Renal pelvis (tissue), 4 donors: ENCODE results near the gene FKBP5. TPM values are rescaled to one million over a fixed set of nuclear protein-coding genes. Genes with fewer than 3 reads are reported as not detected.

Experiments used
- DNase-seq: peaks from one replicate; pipeline ENCODE4 v3.0.0-alpha.2; 2013
- polyA plus RNA-seq, 3 donors: library from polyadenylated mRNA; unstranded; fragments of 120-200 nt; gene quantifications; one replicate each; pipeline ENCODE4 v1.2.1, GENCODE V29; 2013; ENCODE audit not compliant: insufficient read length in 3 of 3

The FKBP5 gene
- polyA plus RNA-seq, 3 donors = 20.6 to 26.9 (median 24.9) TPM

DNA sequence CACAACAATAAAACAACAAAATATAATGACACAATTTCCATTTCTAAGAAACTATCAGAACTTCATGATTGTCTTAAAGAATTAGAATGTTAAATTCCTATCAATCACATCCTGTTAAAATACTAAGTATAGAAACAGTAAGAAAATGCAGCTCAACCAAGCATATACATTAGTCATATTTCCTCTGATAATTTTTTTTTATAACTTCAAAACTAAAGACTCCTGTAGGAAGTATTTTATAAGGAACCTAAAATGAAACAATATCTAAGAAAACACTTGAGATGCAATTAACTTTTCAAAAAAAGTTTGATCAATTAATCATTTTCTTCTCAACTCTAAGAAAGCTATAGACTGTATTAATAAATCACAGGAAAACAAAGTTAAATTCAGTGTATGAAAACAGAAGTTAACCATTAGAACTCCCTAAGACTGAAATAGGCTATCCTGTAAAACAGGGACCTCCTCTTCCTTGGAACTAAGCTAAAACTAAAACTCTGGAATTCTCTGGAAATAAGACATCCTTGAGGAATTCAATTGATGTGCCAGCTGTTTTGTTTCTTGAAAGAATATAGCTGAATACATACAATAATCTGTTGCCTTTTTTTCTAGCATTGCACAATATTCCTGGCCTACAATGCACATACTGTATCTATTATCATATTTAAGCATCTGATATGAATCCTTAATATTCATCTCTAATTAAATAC lies 19.8 kb downstream of the FKBP5 start:
- DNase-seq = peak; percentile 39

DNA sequence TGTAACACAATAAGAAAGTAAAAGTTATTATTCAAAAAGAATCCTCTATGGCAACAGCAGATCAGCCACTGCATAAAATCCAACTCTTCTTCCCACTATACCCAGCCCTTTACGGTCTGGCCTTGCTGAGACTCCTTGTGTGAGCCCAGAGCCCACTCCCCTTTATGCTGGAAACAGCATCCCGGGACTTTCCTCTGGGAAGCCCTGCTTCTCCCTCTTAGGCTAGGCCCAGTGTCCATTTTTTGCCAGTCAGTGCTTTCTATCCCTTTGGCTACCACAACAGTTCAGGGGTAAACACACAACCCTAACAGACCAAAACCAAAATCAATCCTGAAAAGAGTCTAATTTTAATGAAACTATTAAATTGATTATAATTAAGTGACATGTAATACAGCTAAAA lies 20.6 kb downstream of the FKBP5 start:
- DNase-seq = no peak

DNA sequence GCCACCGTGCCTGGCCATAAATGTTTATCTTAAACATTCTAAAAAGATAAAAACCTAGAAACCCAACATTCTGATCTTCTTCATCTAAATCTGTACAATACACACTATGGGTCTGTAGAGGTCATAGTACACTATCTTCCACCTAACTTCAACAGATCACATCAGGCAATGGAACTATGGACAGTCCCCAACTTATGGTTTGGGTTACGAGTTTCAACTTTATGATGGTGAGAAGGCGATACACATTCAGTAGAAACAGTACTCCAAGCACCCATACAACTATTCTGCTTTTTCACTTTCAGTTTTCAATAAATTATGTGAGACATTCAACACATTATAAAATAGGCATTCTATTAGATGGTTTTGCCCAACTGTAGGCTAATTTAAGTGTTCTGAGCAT lies 23.1 kb downstream of the FKBP5 start:
- DNase-seq = no peak

DNA sequence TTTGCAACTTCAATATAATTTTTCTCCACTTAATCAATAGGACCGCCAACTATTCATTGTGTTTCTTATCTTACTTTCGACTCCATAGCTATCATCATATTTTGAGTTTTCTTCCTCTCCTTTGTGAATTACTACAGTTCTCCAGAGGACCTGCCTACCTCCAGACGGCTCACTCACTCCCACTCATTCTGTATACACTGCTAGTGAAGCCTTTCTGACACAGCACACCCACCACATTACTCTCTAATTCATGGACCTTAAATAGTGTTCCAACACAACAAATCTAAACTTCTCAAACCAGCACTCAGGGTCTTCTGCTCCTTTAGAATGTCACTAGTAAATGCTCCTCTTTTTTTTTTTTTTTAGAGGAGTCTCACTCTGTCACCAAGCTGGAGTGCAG lies 23.8 kb downstream of the FKBP5 start:
- no peak for DNase-seq

DNA sequence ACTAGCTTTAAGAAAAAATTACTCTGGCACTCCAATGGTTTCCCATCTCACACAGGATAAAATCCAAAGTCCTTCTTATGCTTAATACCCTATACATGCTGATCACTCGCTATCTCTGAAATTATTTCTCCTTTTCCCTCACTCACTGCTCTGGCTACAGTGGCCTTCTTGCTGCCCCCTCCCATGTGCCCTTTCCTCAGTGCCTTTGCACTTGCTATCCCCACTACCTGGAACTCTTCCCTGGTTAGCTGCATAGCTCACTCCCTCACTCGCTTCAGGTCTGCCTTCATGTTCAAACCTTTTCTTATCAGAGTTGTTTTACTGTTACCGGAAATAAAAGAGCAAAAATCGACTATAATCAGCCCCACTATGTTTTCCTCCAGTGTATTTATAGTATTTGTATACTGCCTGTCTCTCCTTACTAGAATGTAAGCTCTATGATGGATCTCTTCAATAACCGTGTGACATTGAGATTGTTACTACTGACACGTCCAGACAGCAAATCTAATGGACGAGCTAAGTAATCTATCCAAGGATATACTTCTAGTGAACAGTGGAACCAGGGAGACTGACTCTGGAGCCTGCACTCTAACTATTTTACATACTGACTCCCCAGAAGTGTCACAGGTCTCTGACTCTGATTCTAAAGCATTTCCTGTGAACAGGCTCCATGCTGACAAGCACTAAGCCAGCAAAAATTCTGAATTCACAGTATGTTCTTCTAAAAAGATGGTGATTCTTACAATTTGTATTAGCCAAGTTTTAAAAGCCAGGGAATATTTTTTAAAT lies 25.1 kb downstream of the FKBP5 start:
- peak; percentile 23 for DNase-seq

DNA sequence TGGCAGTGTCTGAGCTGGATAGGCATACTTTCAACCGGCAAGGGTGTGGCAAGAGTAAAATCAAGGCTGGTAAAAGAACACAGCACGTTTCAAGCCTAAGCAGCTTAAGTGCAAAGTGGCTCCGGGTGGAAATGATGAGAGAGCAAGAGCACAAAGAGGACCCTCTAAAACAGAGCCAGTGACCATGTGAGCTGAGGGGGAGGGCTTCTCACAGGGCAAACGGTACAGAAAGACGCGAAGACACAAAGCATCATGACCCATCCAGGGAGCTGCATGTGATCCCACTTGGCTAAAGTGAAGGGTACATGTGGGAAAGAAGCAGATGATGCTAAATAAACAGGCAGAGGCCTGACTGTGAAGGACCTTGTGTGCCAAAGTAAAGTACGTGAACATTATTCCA lies 25.7 kb downstream of the FKBP5 start:
- DNase-seq = no peak

DNA sequence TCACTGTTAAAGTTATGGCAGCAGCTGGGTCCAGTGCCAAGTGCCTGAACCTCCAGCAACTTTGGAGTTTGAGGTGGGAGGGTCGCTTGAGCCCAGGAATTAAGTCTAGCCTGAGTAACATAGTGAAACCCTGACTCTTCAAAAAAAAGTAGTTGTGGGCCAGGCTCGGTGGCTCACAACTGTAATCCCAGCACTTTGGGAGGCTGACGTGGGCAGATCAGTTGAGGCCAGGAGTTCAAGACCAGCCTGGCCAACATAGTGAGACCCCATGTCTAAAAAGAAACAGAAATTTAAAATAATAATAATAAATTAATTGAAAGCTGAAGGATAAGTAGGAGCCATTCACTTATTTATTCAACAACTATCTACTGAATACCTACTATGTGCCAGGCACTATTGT lies 33.8 kb downstream of the FKBP5 start:
- DNase-seq = no peak

DNA sequence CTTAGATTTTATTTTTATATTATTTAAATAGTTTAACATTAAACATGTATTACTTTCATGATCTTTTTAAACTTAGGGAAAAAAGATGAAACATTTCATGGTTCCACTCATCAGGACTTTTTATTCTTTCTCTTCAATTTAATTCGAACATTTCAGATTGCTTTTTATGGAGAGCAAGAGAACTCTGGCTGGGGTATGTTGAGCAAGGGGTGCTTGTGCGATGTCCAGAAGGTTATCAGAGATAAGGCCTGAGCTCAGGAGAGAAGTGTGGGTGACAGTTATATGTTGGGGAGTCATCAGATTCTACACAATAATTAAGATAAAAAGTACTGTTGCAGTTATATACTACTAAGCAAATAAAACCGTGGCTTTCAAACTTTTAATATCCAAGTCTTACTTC lies 37.5 kb downstream of the FKBP5 start:
- DNase-seq = no peak

DNA sequence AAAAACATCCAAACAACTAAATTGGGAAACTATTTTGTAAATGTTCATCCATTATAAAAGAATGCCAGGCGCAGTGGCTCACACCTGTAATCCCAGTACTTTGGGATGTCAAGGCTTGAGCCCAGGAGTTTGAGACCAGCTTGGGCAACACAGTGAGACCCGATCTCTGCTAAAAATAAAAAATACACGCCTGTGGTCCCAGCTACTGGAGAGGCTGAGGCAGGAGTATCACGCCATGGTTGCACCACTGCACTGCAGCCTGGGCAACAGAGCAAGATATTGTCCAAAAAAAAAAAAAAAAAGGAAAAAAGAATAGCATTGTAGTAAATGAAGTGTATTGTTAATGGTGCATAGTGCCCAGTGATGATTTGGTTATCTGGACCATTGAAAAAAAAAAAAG lies 38.7 kb downstream of the FKBP5 start:
- no peak for DNase-seq

DNA sequence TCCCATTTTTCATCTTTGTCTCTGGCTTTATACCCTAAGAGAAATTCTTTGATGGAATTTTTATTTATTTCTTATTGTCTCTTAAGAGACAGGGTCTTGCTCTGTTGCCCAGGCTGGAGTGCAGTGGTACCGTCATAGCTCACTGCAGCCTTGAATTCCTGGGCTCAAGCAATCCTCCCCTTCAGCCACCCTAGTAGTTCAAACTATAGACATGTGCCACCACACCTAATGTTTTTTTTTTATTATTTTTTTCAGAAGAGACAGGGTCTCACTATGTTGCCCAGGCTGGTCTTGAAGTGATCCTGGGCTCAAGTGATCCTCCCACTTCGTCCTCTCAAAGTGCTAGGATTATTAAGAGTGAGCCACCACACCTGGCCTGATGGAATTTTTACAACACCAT lies 40.5 kb downstream of the FKBP5 start:
- no peak for DNase-seq

DNA sequence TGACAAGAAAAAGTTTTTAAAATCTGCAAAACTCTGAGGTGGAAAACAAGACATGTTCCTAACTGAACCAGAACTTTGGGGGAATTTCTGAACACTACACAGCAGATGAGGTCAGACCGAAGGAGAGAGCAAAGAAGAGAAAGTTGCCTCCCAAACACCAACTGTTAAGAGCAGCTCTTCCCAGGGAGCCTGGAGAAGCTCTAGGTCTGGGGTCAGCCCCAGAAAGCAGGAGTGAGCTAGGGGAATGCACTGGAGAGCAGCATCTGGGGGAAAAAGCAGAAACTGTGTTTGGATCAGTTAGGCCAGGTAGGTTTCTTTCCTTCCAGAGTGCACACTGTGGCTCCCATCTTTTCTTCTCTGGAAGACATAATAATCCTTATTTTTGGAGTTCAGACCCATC lies 41.3 kb downstream of the FKBP5 start:
- no peak for DNase-seq

DNA sequence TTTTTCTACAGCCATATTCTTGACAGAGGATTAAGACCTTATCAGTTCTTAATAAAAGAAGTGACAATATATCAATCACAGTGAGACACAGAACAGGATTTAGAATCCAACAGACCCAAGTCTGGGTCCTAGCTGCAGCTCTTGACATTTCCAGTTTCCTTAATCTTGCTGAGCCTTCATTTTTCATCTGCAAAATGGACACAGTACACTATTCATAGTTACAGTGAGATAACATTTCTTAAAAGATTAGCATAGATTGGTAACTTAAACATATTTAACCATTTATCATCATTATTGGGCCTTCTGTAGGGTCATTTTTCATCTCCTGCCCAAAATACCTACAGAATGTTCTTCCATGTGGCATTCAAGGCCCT lies 45.6 kb downstream of the FKBP5 start:
- DNase-seq = no peak

DNA sequence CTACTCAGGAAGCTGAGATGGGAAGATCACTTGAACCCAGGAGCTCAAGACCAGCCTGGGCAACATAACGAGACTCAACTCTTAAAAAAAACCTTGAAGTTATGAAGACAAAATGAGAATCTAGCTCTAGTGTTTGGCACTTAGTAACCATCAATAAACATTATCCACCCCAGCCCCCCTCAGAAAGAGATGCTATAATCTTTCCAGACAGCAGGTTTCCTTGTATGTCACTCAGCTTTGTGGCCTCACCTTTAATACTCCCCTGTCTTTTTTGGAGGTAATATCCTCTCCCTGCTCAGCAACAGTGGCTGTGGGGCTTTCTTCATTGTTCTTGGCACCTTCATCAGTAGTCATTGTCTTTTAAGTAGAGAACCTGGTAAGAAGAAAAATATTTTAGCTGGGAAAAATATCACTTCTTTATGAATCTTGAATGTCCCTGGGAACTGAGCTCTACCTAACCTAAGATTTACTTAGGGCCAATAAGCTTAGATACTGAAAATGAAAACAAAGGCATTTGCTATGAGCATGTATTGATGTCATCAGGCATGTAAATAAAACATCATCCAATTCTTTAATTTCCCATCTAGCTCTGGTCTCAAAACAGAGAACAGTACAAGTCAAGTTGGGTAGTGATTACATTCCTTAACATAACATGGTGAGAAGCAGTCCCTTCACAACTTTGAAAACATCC lies 46.1 kb downstream of the FKBP5 start:
- DNase-seq = no peak

DNA sequence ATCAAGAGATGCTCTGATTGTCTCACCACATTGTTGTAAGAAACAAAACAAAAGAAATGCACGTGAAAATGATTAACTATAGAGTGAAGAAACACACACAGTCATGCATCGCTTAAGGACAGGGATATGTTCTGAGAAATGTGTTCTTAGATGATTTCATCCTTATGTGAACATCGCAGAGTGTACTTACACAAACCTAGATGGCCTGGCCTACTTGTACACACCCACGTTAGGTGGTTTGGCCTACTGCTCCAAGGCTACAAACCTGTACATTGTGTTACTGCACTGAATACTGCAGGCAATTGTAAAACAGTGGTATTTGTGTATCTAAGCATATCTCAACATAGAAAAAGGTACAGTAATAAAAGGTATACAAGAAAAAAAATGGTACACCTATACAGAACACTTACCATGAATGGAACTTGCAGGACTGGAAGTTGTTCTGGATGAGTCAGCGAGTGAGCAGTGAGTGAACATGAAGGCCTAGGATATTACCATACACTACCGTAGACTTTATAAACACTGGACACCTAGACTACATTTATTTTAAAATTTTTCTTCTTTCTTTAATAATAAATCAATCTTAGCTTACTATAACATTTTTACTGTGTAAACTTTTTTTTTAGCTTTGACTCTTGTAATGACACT lies 48.6 kb downstream of the FKBP5 start:
- DNase-seq = no peak

DNA sequence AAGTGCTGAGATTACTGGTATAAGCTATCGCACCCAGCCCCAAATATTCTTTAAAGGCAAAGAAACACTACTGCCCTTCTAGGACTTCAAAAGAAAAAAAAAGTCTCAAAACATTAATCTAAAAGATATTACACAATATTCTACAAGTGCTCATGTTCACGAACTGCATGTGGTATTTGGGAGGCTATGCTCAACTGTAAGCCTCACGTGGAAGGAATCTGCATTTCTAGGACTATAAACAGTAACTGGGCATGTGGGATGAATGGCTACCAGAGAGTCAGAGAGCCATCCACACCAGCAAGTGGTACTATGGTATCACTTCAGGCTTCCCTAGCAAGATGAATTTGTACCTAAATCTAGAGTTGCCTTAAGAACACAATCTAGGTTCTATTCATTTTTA lies 50.0 kb downstream of the FKBP5 start:
- DNase-seq = no peak

DNA sequence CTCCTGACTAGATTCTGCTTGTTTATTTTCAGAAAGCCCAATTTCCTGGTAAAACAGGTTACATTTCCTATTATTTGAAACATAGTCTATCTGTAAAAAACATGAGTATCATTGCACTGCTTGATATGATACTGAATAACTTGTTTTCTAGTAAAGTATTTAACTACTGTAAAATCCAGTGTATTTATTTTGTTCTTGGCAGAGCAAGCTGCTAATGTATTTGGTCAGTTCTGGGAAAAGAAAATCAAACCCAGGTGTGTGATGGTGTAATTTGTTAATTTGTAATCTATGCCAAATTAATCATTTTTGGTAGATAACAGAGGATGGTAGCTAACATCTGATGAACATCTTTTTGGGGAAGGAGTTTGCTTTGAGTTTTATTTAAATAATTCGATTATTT lies 50.8 kb downstream of the FKBP5 start:
- DNase-seq = no peak

DNA sequence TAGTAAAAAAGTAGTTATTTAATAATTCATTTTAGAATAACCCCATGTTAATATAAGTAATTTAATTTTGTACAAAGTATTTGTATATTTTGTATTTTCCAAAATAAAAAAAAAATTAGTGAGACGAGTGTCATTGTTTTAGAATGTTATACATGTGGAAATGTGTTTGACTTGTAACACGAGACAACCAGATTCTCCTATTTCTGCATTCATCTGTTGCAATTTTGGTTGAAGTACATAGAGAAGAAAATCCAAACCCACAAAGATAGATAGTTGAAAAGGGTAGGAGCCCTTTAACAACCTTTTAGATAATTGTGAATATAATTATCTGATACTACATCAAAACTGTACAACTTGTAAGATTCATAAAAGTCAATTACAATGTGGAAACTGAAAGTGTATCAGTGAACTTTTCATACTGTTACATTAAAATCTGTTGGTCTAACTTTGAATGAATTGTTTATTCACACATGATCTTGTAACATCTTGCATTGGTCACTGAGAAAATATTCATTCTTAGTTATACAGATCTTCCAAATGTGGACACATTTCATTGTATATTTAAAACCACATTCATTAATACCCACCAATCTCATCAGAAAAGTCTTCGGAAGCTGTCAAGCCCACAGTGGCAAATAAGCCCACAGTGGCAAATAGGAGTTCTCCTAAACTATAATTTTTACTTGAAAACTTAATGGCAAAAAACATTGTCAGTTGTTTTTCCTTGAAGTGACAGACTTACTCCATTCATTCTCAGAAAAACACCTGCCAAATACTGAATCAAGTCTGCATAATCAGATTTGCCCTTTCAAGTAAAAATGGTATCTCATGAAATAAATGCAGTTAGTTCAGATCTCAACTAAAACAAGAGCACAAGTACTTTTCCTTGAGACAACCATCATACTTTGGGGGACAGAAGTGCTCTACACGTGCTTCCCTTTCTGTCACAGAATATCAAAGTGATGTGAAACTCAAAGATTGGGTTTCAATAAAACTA lies 52.8 kb downstream of the FKBP5 start:
- DNase-seq = no peak

DNA sequence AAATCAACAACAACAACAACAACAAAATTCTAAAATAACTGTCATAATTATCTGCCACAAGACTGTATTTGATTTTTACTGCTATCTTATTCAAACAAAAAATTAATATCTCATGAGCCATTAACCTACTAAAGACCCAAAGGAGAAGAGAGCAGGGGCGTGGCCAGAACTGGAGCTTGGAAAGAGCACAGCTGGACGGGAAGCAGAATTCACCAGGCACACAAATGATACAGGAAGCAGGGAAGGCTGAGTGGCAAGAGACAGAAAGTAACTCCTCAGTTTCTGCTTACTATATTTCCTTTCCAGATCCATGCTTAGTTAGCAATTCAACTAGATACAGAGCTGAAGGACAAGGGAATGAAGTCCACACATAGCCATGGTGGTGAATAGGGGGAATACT lies 54.4 kb downstream of the FKBP5 start:
- DNase-seq = no peak

DNA sequence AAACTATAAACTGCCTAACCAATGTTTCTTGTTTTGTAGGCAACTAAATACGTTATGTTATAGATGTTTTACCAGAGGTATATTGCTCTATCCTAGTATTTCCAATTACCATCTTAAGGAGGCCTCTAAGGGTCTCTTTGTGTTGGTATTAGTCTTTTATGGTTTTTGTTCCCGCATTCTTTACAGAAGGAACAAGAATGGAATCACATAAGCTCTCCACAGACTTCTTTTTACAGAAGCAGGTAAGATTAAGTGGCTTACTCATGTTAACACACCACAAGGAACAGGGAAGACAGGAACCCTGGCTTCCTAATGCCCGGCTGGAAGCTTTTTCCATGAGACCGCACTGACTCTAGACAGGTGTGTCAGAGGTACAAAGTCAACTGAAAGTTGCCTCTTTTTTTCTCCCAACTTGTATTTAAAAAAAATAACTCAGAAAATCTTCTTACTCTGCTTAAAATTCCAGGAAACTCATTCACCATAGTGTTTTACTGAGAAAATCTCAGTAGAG lies 55.1 kb downstream of the FKBP5 start:
- DNase-seq = no peak

DNA sequence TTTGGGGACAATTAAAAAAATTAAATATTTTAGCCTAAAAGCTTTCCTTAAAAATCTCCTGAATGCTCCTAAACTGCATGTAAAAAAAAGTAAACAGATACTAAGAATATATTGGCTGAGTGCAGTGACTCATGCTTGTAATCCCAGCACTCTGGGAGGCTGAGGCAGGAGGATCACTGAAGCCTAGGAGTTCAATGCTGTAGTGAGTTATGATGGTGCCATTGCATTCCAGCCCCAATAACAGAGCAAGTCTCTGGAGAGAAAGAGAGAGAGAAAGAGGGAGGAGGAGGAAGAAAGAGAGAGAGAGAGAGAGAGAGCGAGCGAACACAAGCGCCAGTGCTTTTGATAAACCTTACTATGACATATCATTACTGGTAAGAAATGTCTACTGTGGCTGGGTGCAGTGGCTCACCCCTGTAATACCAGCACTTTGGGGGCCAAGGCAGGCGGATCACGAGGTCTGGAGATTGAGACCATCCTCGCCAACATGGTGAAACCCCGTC lies 58.8 kb downstream of the FKBP5 start:
- no peak for DNase-seq

DNA sequence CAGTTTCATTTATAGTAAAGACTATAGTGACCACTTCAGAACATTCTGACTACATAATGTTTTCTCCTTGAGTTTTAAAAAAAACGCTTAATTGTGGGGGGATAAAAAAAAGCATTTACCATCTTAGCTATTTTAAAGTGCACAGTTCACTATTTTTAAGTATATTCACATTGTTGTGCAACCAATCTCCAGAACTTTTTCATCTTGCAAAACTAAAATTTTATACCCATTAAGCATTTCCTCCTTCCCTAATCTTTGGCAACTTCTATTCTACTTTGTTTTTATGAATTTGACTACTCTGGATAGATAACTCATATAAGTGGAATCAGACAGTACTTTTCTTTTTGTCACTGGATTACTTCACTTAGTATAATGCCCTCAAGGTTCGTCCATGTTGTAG lies 62.3 kb downstream of the FKBP5 start:
- no peak for DNase-seq
